ENCODE results near the gene NR4A3. TPM values are rescaled to one million over a fixed set of nuclear protein-coding genes. Genes with fewer than 3 reads are reported as not detected.

NR4A3 gene
- total and polyA plus RNA-seq, 9 of the 15 experiments (the other 6 are each of a cell fraction or from before 2014, with no cell fraction given): 0.04 to 0.07 TPM; not detected in 7

DNA sequence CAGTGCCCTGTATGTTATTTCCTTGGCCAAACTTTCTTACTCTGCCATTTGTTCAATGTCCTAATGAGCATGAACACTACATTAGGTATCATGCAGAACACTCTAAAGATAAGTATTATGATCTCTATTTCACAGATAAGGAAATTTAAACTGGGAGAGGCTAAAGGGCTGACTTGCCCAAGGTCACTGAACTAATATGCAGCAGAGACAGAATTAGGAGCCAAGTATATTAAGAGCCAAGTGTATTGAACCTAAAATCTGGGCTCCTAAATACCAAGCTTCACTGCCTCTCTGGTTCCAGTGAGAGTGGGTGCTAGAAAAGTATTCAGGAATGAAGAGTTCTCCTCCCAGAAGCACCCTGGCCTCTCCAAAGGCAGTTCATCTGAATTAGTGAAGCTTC is 13.5 kb downstream of the NR4A3 start:
- H3K9me1 ChIP-seq (ENCODE audit: control insufficient read depth, insufficient read depth, low read length): no peaks in the 10 kb centered on the region
- FAIRE-seq (no peak), DNase-seq (ENCODE audit: extremely low read depth in 1 of 4, low spot score in 3 of 4) (no peak), ATAC-seq (no peak)
- H4K20me1 ChIP-seq (replicated peaks; ENCODE audit: control insufficient read depth, insufficient read depth, low read length): no peaks in the 10 kb centered on the region
- no peak overlapping the region for H3K27ac ChIP-seq (ENCODE audit: extremely low read depth, low read depth, low read length)
- H3K4me3 ChIP-seq: no peak overlapping the region
- peaks cover 4 to 9% of the 10 kb centered on the region in 2 experiments for H3K27me3 ChIP-seq (ENCODE audit: control insufficient read depth in 2 of 2, insufficient read depth in 2 of 2, low read length in 2 of 2)
- H3K9ac ChIP-seq (ENCODE audit: insufficient read depth in 1 of 2, low read depth in 2 of 2, low read length in 2 of 2): no peak overlapping the region
- intact Hi-C loops (cut with micrococcal nuclease): no loop called here
- no peak overlapping the region for H3K4me2 ChIP-seq (ENCODE audit: insufficient read depth, low read length)
- H3K4me1 ChIP-seq (replicated peaks in 1 of 2; ENCODE audit: control insufficient read depth in 2 of 2, insufficient read depth in 2 of 2, low read length in 2 of 2): no peaks in the 10 kb centered on the region
- BruUV-seq (replicated peaks): no TSS peak
- ChIA-PET POLR2A (no interaction called here), CTCF (ENCODE audit: low intra/inter-chr PET ratio) (no interaction called here)
- no peaks in the 10 kb centered on the region for H3K79me2 ChIP-seq (ENCODE audit: control insufficient read depth, insufficient read depth, low read length)
- TF ChIP-seq HNRNPL (IDR thresholded peaks at IDR 0.05; ENCODE audit: low read depth, low read length) (no peak), CREM (IDR thresholded peaks at IDR 0.05; ENCODE audit: low read depth) (no peak), FOXJ2 (tag; IDR thresholded peaks at IDR 0.05) (no peak), ZNF239 (CRISPR knock-in tag; IDR thresholded peaks at IDR 0.05) (no peak), TAL1 (IDR thresholded peaks at IDR 0.05) (no peak), HNRNPH1 (optimal IDR thresholded peaks at IDR 0.05; ENCODE audit: low read depth, low read length) (no peak), HMG20B (CRISPR knock-in tag; IDR thresholded peaks at IDR 0.05) (no peak), LCOR (CRISPR knock-in tag; IDR thresholded peaks at IDR 0.05) (no peak), DNMT1 (IDR thresholded peaks at IDR 0.05) (no peak), THRAP3 (IDR thresholded peaks at IDR 0.05; ENCODE audit: borderline replicate concordance) (no peak), POLR3G (IDR thresholded peaks at IDR 0.05; ENCODE audit: extremely low read depth, insufficient read length, insufficient replicate concordance) (no peak), STAT6 (CRISPR knock-in tag; IDR thresholded peaks at IDR 0.05) (no peak), CC2D1A (IDR thresholded peaks at IDR 0.05) (no peak), SPI1 (IDR thresholded peaks at IDR 0.05; ENCODE audit: borderline replicate concordance, low read depth, low read length) (no peak), L3MBTL2 (IDR thresholded peaks at IDR 0.05) (no peak)
- no peaks in the 10 kb centered on the region; the same call in 1 of the 2 replicates for H3K9me3 ChIP-seq (replicated peaks; ENCODE audit: control insufficient read depth, insufficient read depth, low read depth, low read length)
- H3K36me3 ChIP-seq (ENCODE audit: control insufficient read depth, insufficient read depth, low read length): no peaks in the 10 kb centered on the region
- in situ Hi-C loops (cut with MboI): no loop called here
- no peak overlapping the region for H2AFZ ChIP-seq (ENCODE audit: low read depth, low read length)
